ENCODE data around the gene TPCN2. TPM values are rescaled to one million over a fixed set of nuclear protein-coding genes. Genes with fewer than 3 reads are reported as not detected.
A peak's percentile ranks its signal among the peaks of the same experiment; 100 is the strongest.

TPCN2 gene
- total and polyA plus RNA-seq, 2 of the 4 experiments (the other 2 are of a cell fraction) = 3.4 to 8.0 TPM

DNA sequence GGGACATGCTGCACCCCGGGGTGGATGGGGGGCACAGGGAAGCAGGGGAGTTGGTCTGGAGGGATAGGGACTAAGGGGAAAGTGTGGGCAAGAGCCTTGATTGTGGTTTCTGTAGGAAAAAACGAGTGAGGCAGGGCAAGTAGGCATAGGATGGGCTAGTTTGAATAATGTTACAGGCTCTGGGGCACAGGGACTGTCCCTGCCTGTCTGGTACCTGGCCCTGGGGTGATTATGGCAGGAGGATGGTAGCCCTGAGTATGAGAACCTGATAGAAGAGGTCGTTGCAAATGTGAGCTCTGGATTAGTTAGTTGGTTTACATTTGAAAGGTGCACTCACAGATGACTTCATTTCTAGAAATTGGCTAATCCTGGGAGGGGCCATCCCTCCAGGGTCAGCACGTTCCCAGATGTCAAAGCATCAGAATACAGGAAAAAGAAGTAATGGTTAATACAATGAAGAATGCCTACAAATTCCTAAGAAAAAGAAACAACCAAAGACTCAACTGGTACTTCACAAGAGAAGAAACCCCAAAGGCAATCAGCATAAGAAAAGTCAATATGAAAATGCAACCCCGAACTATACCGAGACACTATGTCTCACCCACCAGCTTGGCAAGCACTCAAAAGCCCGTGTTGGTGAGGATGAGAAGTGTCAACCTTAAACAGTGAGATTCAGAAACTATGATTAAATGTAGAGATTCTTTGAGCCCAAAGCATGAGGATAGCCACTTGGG is 95.8 kb downstream of the TPCN2 start:
- H3K56ac ChIP-seq (ENCODE audit: extremely low read depth, insufficient read depth, low read length) = no peak overlapping the region
- intact Hi-C loops (cut with micrococcal nuclease) (loop anchor here (1.0 kb wide), 1 partner anchor 499 kb away; no protein-coding TSS in a partner anchor), in situ Hi-C loops (cut with MboI; ENCODE audit: low sequenced_read_pairs) (no loop called here), dilution Hi-C loops (cut with HindIII; ENCODE audit: low sequenced_read_pairs, unreplicated experiment) (no loop called here)
- H2BK15ac ChIP-seq (ENCODE audit: low read depth, low read length) = no peak overlapping the region
- DNase-seq (peak; percentile 19), ATAC-seq (ENCODE audit: low read depth) (no peak; the same call in 1 of the 2 replicates)
- H3K4me2 ChIP-seq (ENCODE audit: low read depth, low read length) = peak overlapping the region; percentile 51
- H3K36me3 ChIP-seq (ENCODE audit: control insufficient read depth, insufficient read depth, low read length) = no peaks in the 10 kb centered on the region
- H2AFZ ChIP-seq (replicated peaks; ENCODE audit: low read length, poor library complexity) = peak overlapping the region; percentile 6
- H2AK9ac ChIP-seq (replicated peaks; ENCODE audit: low read depth, low read length, poor library complexity) = no peak overlapping the region
- 0 out of 2 replicates have a peak overlapping the region, but pooled peaks have one; percentile 6 for H3K23ac ChIP-seq (ENCODE audit: low read depth, low read length)
- peak overlapping the region; percentile 32; the same call in 1 of the 2 replicates for H4K91ac ChIP-seq (ENCODE audit: insufficient read depth, low read depth, low read length)
- no peak overlapping the region for H4K5ac ChIP-seq (ENCODE audit: low read depth, low read length)
- peak overlapping the region; percentile 56; the same call in 1 of the 2 replicates for H3K27ac ChIP-seq (ENCODE audit: insufficient read depth, low read length)
- H3K9me1 ChIP-seq (ENCODE audit: insufficient read depth, low read length) = peaks cover 6% of the 10 kb centered on the region; the same call in 1 of the 2 replicates
- H4K8ac ChIP-seq (ENCODE audit: low read depth in 2 of 2, low read length in 2 of 2) = peak overlapping the region in 1 of 2 experiments; percentile 45; a peak in 2 of 4 replicates
- H3K14ac ChIP-seq (replicated peaks; ENCODE audit: low read depth, low read length) = no peak overlapping the region
- CTCF ChIA-PET = no interaction called here
- 0 out of 2 replicates have a peak overlapping the region, but pooled peaks have one; percentile 10 for H2AK5ac ChIP-seq (ENCODE audit: low read depth, low read length)
- peak overlapping the region; percentile 31 for H2BK5ac ChIP-seq (ENCODE audit: low read depth, low read length, poor library complexity, severe bottlenecking)
- TF ChIP-seq SMC3 (IDR thresholded peaks at IDR 0.05; ENCODE audit: low read depth, low read length) (no peak), BHLHE40 (IDR thresholded peaks at IDR 0.05; ENCODE audit: low read depth, low read length) (no peak), MXI1 (IDR thresholded peaks at IDR 0.05; ENCODE audit: borderline replicate concordance, low read depth, low read length) (no peak), MAFK (IDR thresholded peaks at IDR 0.05; ENCODE audit: low read depth, low read length) (no peak), MAZ (IDR thresholded peaks at IDR 0.05; ENCODE audit: borderline replicate concordance, low read depth, low read length) (no peak), RFX5 (IDR thresholded peaks at IDR 0.05; ENCODE audit: low read depth, low read length) (no peak), CHD1 (IDR thresholded peaks at IDR 0.05; ENCODE audit: low read depth, low read length) (no peak), RCOR1 (IDR thresholded peaks at IDR 0.05; ENCODE audit: insufficient replicate concordance, low read length) (no peak)
- TF ChIP-seq, protein P1, sequence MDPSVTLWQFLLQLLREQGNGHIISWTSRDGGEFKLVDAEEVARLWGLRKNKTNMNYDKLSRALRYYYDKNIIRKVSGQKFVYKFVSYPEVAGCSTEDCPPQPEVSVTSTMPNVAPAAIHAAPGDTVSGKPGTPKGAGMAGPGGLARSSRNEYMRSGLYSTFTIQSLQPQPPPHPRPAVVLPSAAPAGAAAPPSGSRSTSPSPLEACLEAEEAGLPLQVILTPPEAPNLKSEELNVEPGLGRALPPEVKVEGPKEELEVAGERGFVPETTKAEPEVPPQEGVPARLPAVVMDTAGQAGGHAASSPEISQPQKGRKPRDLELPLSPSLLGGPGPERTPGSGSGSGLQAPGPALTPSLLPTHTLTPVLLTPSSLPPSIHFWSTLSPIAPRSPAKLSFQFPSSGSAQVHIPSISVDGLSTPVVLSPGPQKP (IDR thresholded peaks at IDR 0.05; ENCODE audit: borderline replicate concordance, low read depth, low read length) = no peak
- TF ChIP-seq, protein P2, sequence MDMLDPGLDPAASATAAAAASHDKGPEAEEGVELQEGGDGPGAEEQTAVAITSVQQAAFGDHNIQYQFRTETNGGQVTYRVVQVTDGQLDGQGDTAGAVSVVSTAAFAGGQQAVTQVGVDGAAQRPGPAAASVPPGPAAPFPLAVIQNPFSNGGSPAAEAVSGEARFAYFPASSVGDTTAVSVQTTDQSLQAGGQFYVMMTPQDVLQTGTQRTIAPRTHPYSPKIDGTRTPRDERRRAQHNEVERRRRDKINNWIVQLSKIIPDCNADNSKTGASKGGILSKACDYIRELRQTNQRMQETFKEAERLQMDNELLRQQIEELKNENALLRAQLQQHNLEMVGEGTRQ (IDR thresholded peaks at IDR 0.05; ENCODE audit: low read depth, low read length) = no peak
- H3K27me3 ChIP-seq (ENCODE audit: control insufficient read depth, insufficient read depth, low read length) = no peaks in the 10 kb centered on the region
- H3K4ac ChIP-seq (ENCODE audit: low read depth, low read length) = peak overlapping the region; percentile 26; the same call in 1 of the 2 replicates
- H3K4me1 ChIP-seq (ENCODE audit: control insufficient read depth, insufficient read depth, low read length) = peaks cover 11% of the 10 kb centered on the region
- peak overlapping the region; percentile 64; the same call in 1 of the 2 replicates for H3K18ac ChIP-seq (ENCODE audit: low read depth, low read length)
- peaks cover 9% of the 10 kb centered on the region for H3K9me3 ChIP-seq (ENCODE audit: control insufficient read depth, insufficient read depth, low read length)
- H4K20me1 ChIP-seq (ENCODE audit: insufficient read depth, low read length) = no peaks in the 10 kb centered on the region
- POLR2A ChIA-PET (ENCODE audit: unreplicated experiment) = no interaction called here
- no TSS peak for BruUV-seq (replicated peaks)
- no peaks in the 10 kb centered on the region for H3K79me1 ChIP-seq (ENCODE audit: low read depth in 1 of 2, low read length in 2 of 2)
- peak overlapping the region; percentile 4; the same call in 1 of the 2 replicates for H2BK20ac ChIP-seq (ENCODE audit: low read depth, low read length)
- 71% methylated on average over 2 of the region's 7 CpGs; no CpG with 5 or more reads in 1 of the 2 experiments for WGBS, 2 experiments (ENCODE audit: extremely low coverage in 2 of 2, insufficient read length in 1 of 2)
- H2BK120ac ChIP-seq (ENCODE audit: low read depth, low read length) = peak overlapping the region; percentile 33; the same call in 1 of the 2 replicates
- H3K9ac ChIP-seq (ENCODE audit: low read depth, low read length) = no peak overlapping the region
- H3K4me3 ChIP-seq (ENCODE audit: insufficient read depth, low read depth, low read length) = no peak overlapping the region

All from IMR-90 (cell line).